ENCODE data around the gene DNAJA3.

- TF ChIP-seq CTCF (IDR thresholded peaks at IDR 0.05): no peak
- no peak for TF ChIP-seq EZH2 (IDR thresholded peaks at IDR 0.05)
These were observed 41.1 kb upstream of the DNAJA3 start for GRCh38 chr16:4384509-4384942.
